Measurements from ENCODE around the gene C9orf85.

Gene C9orf85

GRCh38 chr9:71911061-71911907, at the start of gene C9orf85, which contains the start of gene ABHD17B:
Gene C9orf85 (plus strand): TSS chr9:71911639. CDS start chr9:71911735, 96 bp downstream.
Gene ABHD17B (minus strand): TSS chr9:71911193. CDS start chr9:71875080, 36,113 bp downstream.
- Histone ChIP-seq H3K36me3 (ENCODE audit: insufficient read depth, low read depth, low read length) (peaks cover 5% of the 10 kb centered on the region; the same call in 1 of the 2 replicates), H3K27ac (ENCODE audit: low read length) (peak within 1 kb of the TSS; percentile 75), H3K9ac (ENCODE audit: low read depth, low read length) (peak within 1 kb of the TSS; percentile 95), H3K27me3 (ENCODE audit: insufficient read depth, low read length) (no peaks in the 10 kb centered on the region), H3K9me3 (ENCODE audit: insufficient read depth, low read depth, low read length) (no peaks in the 10 kb centered on the region), H3K4me1 (ENCODE audit: insufficient read depth, low read length) (peaks cover 16% of the 10 kb centered on the region; the same call in 1 of the 2 replicates), H3K4me3 (ENCODE audit: low read length) (peak within 1 kb of the TSS; percentile 95)

- peaks cover 15% of the 10 kb centered on the region for H3K9me3 ChIP-seq (ENCODE audit: insufficient read depth, low read depth, low read length)
- no peak overlapping the region for H3K27ac ChIP-seq (ENCODE audit: low read length)
- H3K27me3 ChIP-seq (ENCODE audit: insufficient read depth, low read length), result no peaks in the 10 kb centered on the region
- H3K36me3 ChIP-seq (ENCODE audit: insufficient read depth, low read depth, low read length), result peaks cover 61% of the 10 kb centered on the region
- no peak overlapping the region for H3K4me3 ChIP-seq (ENCODE audit: low read length)
- no peak overlapping the region for H3K9ac ChIP-seq (ENCODE audit: low read depth, low read length)
- no peaks in the 10 kb centered on the region for H3K4me1 ChIP-seq (ENCODE audit: insufficient read depth, low read length)
Measured at GRCh38 chr9:71863631-71864030, 47.8 kb upstream of the C9orf85 start.

- Histone ChIP-seq H3K9ac (ENCODE audit: low read depth, low read length) (no peak overlapping the region), H3K36me3 (ENCODE audit: insufficient read depth, low read depth, low read length) (peaks cover 36% of the 10 kb centered on the region), H3K27me3 (ENCODE audit: insufficient read depth, low read length) (no peaks in the 10 kb centered on the region), H3K4me3 (ENCODE audit: low read length) (no peak overlapping the region), H3K9me3 (ENCODE audit: insufficient read depth, low read depth, low read length) (no peaks in the 10 kb centered on the region), H3K4me1 (ENCODE audit: insufficient read depth, low read length) (peaks cover 11% of the 10 kb centered on the region; the same call in 1 of the 2 replicates), H3K27ac (ENCODE audit: low read length) (no peak overlapping the region)
Measured at GRCh38 chr9:71875345-71875744, 36.1 kb upstream of the C9orf85 start.

GRCh38 chr9:71876106-71876505, 35.3 kb upstream of the C9orf85 start:
- H3K9ac ChIP-seq (ENCODE audit: low read depth, low read length), result no peak overlapping the region
- H3K9me3 ChIP-seq (ENCODE audit: insufficient read depth, low read depth, low read length), result no peaks in the 10 kb centered on the region
- peaks cover 13% of the 10 kb centered on the region; the same call in 1 of the 2 replicates for H3K4me1 ChIP-seq (ENCODE audit: insufficient read depth, low read length)
- no peak overlapping the region for H3K27ac ChIP-seq (ENCODE audit: low read length)
- H3K4me3 ChIP-seq (ENCODE audit: low read length), result no peak overlapping the region
- no peaks in the 10 kb centered on the region for H3K27me3 ChIP-seq (ENCODE audit: insufficient read depth, low read length)
- H3K36me3 ChIP-seq (ENCODE audit: insufficient read depth, low read depth, low read length), result peaks cover 29% of the 10 kb centered on the region

- Histone ChIP-seq H3K9ac (ENCODE audit: low read depth, low read length) (no peak overlapping the region), H3K9me3 (ENCODE audit: insufficient read depth, low read depth, low read length) (no peaks in the 10 kb centered on the region), H3K27me3 (ENCODE audit: insufficient read depth, low read length) (no peaks in the 10 kb centered on the region), H3K4me1 (ENCODE audit: insufficient read depth, low read length) (peaks cover 13% of the 10 kb centered on the region; the same call in 1 of the 2 replicates), H3K4me3 (ENCODE audit: low read length) (no peak overlapping the region), H3K27ac (ENCODE audit: low read length) (no peak overlapping the region), H3K36me3 (ENCODE audit: insufficient read depth, low read depth, low read length) (peaks cover 22% of the 10 kb centered on the region)
Measured at GRCh38 chr9:71876829-71877228, 34.6 kb upstream of the C9orf85 start.

GRCh38 chr9:71878327-71879274, 32.8 kb upstream of the C9orf85 start:
- H3K9ac ChIP-seq (ENCODE audit: low read depth, low read length), result no peak overlapping the region
- no peak overlapping the region for H3K27ac ChIP-seq (ENCODE audit: low read length)
- H3K4me3 ChIP-seq (ENCODE audit: low read length), result no peak overlapping the region
- H3K9me3 ChIP-seq (ENCODE audit: insufficient read depth, low read depth, low read length), result no peaks in the 10 kb centered on the region
- peaks cover 14% of the 10 kb centered on the region for H3K36me3 ChIP-seq (ENCODE audit: insufficient read depth, low read depth, low read length)
- H3K4me1 ChIP-seq (ENCODE audit: insufficient read depth, low read length), result peaks cover 13% of the 10 kb centered on the region; the same call in 1 of the 2 replicates
- H3K27me3 ChIP-seq (ENCODE audit: insufficient read depth, low read length), result no peaks in the 10 kb centered on the region

- no peak overlapping the region for H3K4me3 ChIP-seq (ENCODE audit: low read length)
- no peak overlapping the region for H3K27ac ChIP-seq (ENCODE audit: low read length)
- no peaks in the 10 kb centered on the region for H3K27me3 ChIP-seq (ENCODE audit: insufficient read depth, low read length)
- no peak overlapping the region for H3K9ac ChIP-seq (ENCODE audit: low read depth, low read length)
- H3K4me1 ChIP-seq (ENCODE audit: insufficient read depth, low read length), result peaks cover 13% of the 10 kb centered on the region; the same call in 1 of the 2 replicates
- H3K36me3 ChIP-seq (ENCODE audit: insufficient read depth, low read depth, low read length), result peaks cover 12% of the 10 kb centered on the region
- peaks cover 7% of the 10 kb centered on the region for H3K9me3 ChIP-seq (ENCODE audit: insufficient read depth, low read depth, low read length)
Measured at GRCh38 chr9:71879644-71880174, 31.7 kb upstream of the C9orf85 start.

GRCh38 chr9:71884005-71884404, 27.4 kb upstream of the C9orf85 start:
- peaks cover 13% of the 10 kb centered on the region; the same call in 1 of the 2 replicates for H3K4me1 ChIP-seq (ENCODE audit: insufficient read depth, low read length)
- peaks cover 10% of the 10 kb centered on the region; the same call in 1 of the 2 replicates for H3K36me3 ChIP-seq (ENCODE audit: insufficient read depth, low read depth, low read length)
- H3K4me3 ChIP-seq (ENCODE audit: low read length), result no peak overlapping the region
- no peak overlapping the region for H3K27ac ChIP-seq (ENCODE audit: low read length)
- no peak overlapping the region for H3K9ac ChIP-seq (ENCODE audit: low read depth, low read length)
- no peaks in the 10 kb centered on the region for H3K27me3 ChIP-seq (ENCODE audit: insufficient read depth, low read length)
- peaks cover 7% of the 10 kb centered on the region for H3K9me3 ChIP-seq (ENCODE audit: insufficient read depth, low read depth, low read length)

- Histone ChIP-seq H3K27ac (ENCODE audit: low read length) (no peak overlapping the region), H3K36me3 (ENCODE audit: insufficient read depth, low read depth, low read length) (peaks cover 10% of the 10 kb centered on the region; the same call in 1 of the 2 replicates), H3K9ac (ENCODE audit: low read depth, low read length) (no peak overlapping the region), H3K4me1 (ENCODE audit: insufficient read depth, low read length) (0 out of 2 replicates have a peak, but pooled peaks cover under 1% of the 10 kb centered on the region), H3K27me3 (ENCODE audit: insufficient read depth, low read length) (no peaks in the 10 kb centered on the region), H3K9me3 (ENCODE audit: insufficient read depth, low read depth, low read length) (peaks cover 7% of the 10 kb centered on the region), H3K4me3 (ENCODE audit: low read length) (no peak overlapping the region)
Measured at GRCh38 chr9:71885467-71885866, 26.0 kb upstream of the C9orf85 start.

GRCh38 chr9:71886015-71886414, 25.4 kb upstream of the C9orf85 start:
- Histone ChIP-seq H3K4me1 (ENCODE audit: insufficient read depth, low read length) (no peaks in the 10 kb centered on the region), H3K4me3 (ENCODE audit: low read length) (no peak overlapping the region), H3K9ac (ENCODE audit: low read depth, low read length) (no peak overlapping the region), H3K36me3 (ENCODE audit: insufficient read depth, low read depth, low read length) (peaks cover 10% of the 10 kb centered on the region; the same call in 1 of the 2 replicates), H3K27ac (ENCODE audit: low read length) (no peak overlapping the region), H3K27me3 (ENCODE audit: insufficient read depth, low read length) (no peaks in the 10 kb centered on the region), H3K9me3 (ENCODE audit: insufficient read depth, low read depth, low read length) (peaks cover 7% of the 10 kb centered on the region)

GRCh38 chr9:71886541-71886940, 24.9 kb upstream of the C9orf85 start:
- peaks cover 10% of the 10 kb centered on the region; the same call in 1 of the 2 replicates for H3K36me3 ChIP-seq (ENCODE audit: insufficient read depth, low read depth, low read length)
- no peak overlapping the region for H3K9ac ChIP-seq (ENCODE audit: low read depth, low read length)
- H3K9me3 ChIP-seq (ENCODE audit: insufficient read depth, low read depth, low read length), result peaks cover 7% of the 10 kb centered on the region
- H3K27me3 ChIP-seq (ENCODE audit: insufficient read depth, low read length), result no peaks in the 10 kb centered on the region
- no peak overlapping the region for H3K27ac ChIP-seq (ENCODE audit: low read length)
- no peak overlapping the region for H3K4me3 ChIP-seq (ENCODE audit: low read length)
- H3K4me1 ChIP-seq (ENCODE audit: insufficient read depth, low read length), result no peaks in the 10 kb centered on the region
